ENCODE data around the gene NLGN2. TPM values are rescaled to one million over a fixed set of nuclear protein-coding genes. Genes with fewer than 3 reads are reported as not detected.

The NLGN2 gene
- total RNA-seq (2022; extraction: Qiagen RNA extraction; ENCODE audit: low read depth): 14.2 to 20.2 TPM (median 17.0 TPM) in 5 replicates

DNA sequence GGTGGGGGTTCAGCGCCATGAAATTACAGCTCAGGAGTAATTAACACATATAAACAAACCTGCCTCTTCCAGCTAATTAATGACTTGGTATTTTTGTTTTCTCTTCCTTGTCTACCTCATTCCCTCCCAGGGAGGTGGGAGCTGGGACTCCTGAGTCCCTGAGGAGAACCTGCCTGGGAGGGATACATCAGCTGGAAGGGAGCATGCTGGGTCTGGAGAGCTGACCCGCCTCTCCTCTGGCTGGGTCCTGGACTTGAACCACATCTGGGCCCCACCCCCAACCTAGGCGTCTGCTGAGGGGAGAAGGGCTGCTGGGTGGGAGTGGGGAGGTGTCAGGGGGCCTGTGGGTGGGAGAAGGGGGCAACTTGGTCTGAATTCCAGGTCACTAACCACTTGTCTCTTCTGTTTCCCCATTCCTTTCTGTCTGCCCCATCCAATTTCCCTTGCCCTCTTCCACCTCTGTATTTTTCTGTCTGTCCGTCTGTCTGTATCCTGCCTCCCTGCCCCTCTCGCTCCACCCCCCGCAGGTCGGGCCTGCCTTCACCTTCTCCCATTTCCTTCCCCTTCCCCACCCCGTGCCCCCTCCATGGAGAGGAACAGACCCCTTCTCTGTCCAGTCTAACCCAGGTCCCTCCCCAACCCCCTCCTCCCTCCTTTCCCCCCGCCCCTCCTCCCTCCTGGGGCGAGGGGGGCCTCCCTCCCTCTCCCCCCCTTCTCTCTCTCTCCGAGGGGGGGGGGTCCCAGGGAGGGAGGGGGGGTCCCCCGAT, at the start of gene NLGN2:
TSS of gene NLGN2 (plus strand) at position 361 of the 767 bp plus-strand sequence. CDS start 411 bp downstream, outside the sequence.

DNA sequence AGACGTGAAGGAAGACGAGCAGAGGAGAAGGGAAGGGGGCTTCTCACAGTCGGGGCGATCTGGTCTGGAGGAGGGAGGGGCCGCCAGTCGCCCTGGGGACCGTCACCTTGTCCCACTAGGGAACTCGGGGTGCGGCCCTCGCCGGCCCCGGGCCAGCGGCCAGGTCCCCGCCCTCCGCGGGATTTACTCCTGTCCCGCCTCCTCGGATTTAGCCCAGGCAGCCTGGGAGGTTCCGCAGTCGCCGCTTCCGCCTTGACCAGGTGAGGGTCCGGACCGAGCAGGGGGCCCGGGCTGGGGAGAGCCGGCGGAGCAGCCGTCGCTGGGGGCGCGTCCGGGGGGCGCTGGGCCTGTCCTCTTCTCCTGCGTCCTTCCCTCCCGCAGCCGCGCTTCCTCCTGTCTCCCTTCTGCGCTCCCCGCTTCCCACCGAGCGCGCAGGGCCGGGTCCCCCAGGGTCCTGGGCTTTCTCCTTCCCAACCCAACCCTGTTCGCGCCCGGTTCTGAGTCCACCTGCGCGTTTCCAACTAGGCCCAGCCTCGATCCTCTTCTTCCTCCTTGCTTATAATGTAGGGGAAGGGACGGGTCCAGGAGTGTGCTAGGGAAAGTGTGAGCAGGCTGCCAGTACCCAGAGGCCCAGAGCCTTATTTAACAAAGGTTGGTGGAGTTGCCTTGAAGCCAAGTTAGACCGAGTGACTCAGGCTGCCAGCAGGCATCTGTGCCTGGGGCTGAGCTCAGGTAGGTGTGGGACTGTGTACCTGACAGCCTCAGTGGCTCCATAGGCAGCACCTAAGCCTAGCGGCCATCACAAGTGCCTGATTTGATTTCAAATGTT, 26.6 kb upstream of the NLGN2 start, which contains the start of gene TNK1:
TSS of gene TNK1 (plus strand) at position 235 of the 829 bp plus-strand sequence. CDS start 1,838 bp downstream, outside the sequence.

DNA sequence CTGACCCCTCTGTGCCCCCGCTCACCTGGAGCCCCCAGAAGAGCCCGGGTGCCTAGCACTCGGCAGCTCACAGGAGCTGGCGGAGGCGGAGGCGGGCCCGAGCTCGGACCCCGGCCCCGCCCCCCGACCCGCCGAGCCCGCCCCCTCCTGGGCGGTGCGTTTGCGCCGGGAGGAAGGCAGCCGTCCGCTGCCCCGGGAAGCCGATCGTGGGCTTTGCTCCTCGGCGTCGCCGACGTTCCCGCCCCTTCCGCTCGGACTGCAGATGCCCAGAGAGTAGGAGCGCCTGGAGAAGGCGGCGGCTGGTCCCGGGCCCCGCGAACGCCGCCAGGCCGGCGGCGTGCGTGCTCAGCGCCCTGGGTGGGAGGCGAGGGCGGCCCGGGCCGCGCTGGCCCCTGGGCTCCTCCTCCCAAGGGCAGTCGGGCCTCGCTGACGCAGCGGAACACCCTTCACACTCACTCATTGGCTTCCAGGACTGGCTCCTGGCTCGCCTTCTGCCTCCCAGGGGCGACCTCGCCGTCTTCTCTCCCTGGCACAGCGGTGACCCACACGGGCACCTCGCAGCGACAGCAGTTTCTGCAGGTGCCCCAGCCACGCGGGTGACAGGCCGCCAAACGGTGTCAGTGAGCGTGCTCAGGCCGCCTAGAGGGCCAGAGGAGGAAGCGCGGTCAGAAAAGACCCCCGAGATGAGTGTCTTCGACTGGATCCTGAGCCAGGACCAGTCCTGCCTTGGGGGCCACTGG, 13.0 kb upstream of the NLGN2 start, which contains the start of gene PLSCR3:
TSS of gene PLSCR3 (minus strand) at position 74 of the 740 bp plus-strand sequence. CDS start 415 bp downstream, outside the sequence.

DNA sequence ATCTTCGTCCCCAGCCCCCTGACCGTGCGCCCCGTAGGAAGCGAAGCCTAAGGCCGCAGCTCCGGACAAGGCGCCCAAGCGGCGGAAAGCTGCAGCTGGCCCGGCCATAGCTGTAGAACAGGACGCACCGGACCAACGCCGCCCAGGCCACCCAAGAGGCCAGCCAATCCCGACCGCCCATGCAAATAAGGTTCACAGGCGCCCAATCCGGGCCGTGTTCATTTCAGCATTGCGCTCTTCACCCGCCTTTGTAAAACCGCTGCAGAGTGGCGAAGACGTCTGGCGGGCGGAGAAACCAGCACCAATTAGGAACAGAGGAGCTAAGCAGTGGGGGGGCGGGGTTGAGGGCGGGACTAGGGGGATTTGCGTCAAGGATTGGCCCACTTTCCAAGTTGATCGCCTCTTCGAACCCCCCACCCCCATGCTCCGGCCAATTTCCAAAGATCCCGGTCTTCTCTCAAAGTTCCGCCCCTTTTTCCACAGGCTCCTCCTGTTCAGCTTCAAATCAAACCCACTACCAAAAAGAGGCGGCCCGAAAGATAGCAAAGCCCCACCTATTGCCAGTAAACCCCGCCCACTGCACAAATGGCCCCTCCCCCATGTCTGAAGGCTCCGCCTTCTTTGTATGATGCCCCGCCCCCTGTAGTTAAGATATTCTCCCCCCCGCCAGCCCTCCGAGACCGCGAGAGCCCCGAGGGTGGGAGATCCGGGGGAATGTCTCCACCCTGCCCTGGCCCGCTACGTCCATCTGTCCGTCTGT, 3.5 kb upstream of the NLGN2 start, which contains the start of gene TMEM256:
TSS of gene TMEM256 (minus strand) at position 121 of the 760 bp plus-strand sequence. CDS start at position 108, 13 bp downstream.

DNA sequence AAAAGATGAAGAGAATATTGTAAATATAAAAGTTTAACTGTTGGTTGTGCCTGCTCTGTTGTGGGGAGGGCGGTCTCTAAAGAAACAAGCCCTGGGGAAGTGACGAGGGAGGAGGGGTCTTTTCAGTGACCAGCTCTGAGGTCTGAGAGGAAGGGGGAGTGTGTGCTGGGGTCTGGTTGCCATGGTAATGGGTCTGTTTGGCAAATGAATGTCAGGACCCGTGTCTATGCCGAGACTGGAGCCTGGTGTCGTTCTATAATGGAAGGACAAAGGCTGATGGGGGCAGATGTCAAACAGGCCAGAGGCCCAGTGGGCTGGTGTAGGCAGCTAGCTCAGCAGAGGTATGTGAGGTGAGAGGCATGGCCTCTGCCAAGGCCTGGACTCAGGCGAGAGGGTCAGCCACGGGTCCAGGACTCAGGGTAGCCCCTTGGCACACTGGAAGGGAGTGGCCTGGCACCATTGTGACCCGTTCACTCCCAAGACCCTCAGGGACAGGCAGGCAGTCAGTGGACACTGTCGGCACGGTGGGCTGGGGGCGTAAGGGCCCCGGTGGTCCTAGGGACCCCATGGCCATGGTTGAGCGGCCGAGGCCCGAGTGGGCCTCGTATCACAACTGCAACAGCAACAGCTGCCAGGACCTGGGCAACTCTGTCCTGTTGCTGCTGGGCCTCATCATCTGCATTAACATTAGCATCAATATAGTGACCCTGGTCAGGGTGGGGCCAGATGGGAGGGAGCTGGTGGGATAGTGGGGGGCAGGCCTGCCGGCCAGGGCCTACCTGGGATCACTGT, 12.4 kb downstream of the NLGN2 start, which contains the start of gene SPEM1:
TSS of gene SPEM1 (plus strand) at position 506 of the 792 bp plus-strand sequence. CDS start at position 567, 61 bp downstream.

DNA sequence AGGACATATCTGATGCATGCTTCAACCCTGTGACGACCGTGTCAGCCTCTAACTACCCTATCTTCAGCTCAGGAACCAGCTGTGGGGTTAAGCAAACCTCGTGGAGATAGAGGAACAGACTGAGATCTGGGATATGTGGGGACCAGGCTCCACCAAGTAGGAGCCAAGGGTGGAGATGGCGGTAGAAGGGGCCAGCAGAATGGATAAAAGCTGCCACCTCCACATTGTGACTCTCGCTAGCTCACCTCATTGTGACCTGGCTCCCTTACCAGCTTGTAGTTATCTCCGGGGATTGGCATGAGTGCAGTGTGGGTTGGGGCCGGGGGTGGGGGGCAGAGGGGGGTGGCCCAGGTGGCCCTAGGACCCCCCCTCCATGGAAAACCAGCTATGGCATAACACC, 17.7 kb downstream of the NLGN2 start, which contains the start of gene SPEM2:
TSS of gene SPEM2 (plus strand) at position 301 of the 400 bp plus-strand sequence. CDS start at position 374, 73 bp downstream.

DNA sequence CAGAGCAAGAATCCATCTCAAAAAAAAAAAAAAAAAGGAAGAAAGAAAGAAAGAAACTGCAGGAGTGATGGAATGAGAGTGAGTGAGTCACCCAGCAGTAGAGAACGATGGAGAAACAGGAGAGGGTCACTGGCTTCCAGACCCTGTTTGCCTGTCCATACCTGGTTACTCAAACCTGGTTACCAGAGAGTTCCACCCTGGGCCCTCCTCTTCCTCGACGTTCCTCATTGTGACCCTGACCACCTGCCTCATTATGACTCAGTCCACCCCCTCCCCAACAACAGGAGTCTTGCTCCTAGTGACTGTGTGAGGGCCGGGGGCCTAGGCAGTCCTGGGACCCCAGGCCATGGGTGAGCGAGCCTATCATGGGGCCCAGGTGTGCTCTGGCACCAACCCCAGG, 20.9 kb downstream of the NLGN2 start, which contains the start of gene SPEM3:
TSS of gene SPEM3 (plus strand) at position 301 of the 400 bp plus-strand sequence. CDS start at position 347, 46 bp downstream.

DNA sequence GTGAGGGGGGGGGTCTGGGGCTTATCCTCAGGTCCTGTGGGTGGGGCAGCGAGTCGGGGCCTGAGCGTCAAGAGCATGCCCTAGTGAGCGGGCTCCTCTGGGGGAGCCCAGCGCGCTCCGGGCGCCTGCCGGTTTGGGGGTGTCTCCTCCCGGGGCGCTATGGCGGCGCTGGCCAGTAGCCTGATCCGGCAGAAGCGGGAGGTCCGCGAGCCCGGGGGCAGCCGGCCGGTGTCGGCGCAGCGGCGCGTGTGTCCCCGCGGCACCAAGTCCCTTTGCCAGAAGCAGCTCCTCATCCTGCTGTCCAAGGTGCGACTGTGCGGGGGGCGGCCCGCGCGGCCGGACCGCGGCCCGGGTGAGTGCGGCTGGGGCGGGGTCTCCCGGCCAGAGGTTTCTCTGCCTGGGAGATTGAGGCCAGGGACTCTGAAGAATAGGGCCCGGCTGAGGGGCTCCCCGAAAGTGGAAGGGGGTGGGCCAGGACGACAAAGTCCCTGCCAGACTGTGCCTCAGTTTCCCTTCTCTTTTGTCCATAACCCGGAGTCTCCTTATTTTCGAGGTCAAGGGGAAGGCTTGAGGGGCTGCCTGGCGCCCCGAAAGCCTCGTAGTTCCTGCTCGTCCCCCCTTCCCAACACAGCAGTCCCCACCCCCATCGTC, 31.9 kb downstream of the NLGN2 start, which contains the start of gene FGF11:
TSS of gene FGF11 (plus strand) at position 51 of the 651 bp plus-strand sequence. CDS start at position 160, 109 bp downstream.

DNA sequence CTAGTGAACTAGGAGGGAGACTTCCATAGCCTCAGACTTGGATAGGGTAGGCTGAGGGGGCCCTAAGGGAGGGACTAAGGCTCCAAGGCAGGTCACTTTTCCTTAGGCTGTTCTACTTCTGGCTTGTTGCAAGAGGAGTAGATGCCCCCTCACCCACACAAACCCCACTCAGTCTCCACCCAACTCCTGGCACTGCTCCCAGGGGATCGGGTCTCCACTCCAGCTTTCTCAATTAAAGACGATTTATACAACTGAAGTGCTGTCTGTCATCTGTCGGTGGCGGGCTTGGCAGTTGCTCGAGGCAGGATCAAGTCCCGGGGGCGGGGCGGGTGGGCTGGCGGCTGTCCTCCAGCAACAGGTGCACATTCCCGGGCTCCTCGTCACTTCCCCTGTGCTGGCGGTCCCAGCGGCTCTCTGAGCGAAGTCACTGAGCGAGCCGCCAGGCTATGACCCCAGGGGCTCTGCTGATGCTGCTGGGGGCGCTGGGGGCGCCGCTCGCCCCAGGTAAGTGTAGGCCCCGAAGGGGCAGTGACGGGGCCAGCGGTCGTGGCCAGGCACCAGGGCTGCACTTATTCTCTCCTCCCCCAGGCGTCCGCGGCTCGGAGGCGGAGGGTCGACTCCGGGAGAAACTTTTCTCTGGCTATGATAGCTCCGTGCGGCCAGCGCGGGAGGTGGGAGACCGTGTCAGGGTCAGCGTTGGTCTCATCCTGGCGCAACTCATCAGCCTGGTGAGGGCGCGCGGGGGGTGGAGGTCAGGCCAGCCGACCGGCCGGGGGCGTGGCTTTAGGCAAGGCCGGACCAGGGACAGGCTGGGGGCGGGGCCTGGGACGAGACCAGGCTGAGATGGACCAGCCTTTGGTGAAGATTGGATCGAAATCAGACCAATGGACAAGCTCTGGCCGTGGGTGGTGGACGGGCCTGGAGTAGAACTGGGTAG, 37.3 kb downstream of the NLGN2 start, which contains the start of gene CHRNB1:
TSS of gene CHRNB1 (plus strand) at position 380 of the 937 bp plus-strand sequence. CDS start at position 447, 67 bp downstream.

Other genes starting within 250 kb of the NLGN2 start
- gene ASGR1, start 228.5 kb upstream of the NLGN2 start, total RNA-seq (2022; extraction: Qiagen RNA extraction; ENCODE audit: low read depth): 0.82 to 1.2 TPM (median 1.0 TPM) in 5 replicates
- 7.9 to 9.6 TPM (median 8.9 TPM) in 5 replicates for gene DLG4, start 188.0 kb upstream of the NLGN2 start, total RNA-seq (2022; extraction: Qiagen RNA extraction; ENCODE audit: low read depth)
- 353 to 465 TPM (median 434 TPM) in 5 replicates for gene ACADVL, start 187.9 kb upstream of the NLGN2 start, total RNA-seq (2022; extraction: Qiagen RNA extraction; ENCODE audit: low read depth)
- gene DVL2, start 173.3 kb upstream of the NLGN2 start, total RNA-seq (2022; extraction: Qiagen RNA extraction; ENCODE audit: low read depth): 28.0 to 42.0 TPM (median 34.1 TPM) in 5 replicates
- 83.9 to 111 TPM (median 93.1 TPM) in 5 replicates for gene PHF23, start 168.4 kb upstream of the NLGN2 start, total RNA-seq (2022; extraction: Qiagen RNA extraction; ENCODE audit: low read depth)
- 651 to 801 TPM (median 727 TPM) in 5 replicates for gene GABARAP, start 165.4 kb upstream of the NLGN2 start, total RNA-seq (2022; extraction: Qiagen RNA extraction; ENCODE audit: low read depth)
- gene CTDNEP1, start 156.1 kb upstream of the NLGN2 start, total RNA-seq (2022; extraction: Qiagen RNA extraction; ENCODE audit: low read depth): 214 to 254 TPM (median 242 TPM) in 5 replicates
- 117 to 137 TPM (median 127 TPM) in 5 replicates for gene ELP5, start 155.6 kb upstream of the NLGN2 start, total RNA-seq (2022; extraction: Qiagen RNA extraction; ENCODE audit: low read depth)
- gene CLDN7, start 145.4 kb upstream of the NLGN2 start, total RNA-seq (2022; extraction: Qiagen RNA extraction; ENCODE audit: low read depth): 0.54 to 0.90 TPM (median 0.62 TPM) in 5 replicates
- 0.13 to 0.29 TPM (median 0.24 TPM) in 5 replicates for gene SLC2A4, start 126.1 kb upstream of the NLGN2 start, total RNA-seq (2022; extraction: Qiagen RNA extraction; ENCODE audit: low read depth)
- gene YBX2, start 113.2 kb upstream of the NLGN2 start, total RNA-seq (2022; extraction: Qiagen RNA extraction; ENCODE audit: low read depth): 0.45 to 0.97 TPM (median 0.60 TPM) in 4 of 5 replicates, not detected in the other
- gene EIF5A, start 100.2 kb upstream of the NLGN2 start, total RNA-seq (2022; extraction: Qiagen RNA extraction; ENCODE audit: low read depth): 1,623 to 1,819 TPM (median 1,736 TPM) in 5 replicates
- 91.6 to 105 TPM (median 99.8 TPM) in 5 replicates for gene GPS2, start 92.5 kb upstream of the NLGN2 start, total RNA-seq (2022; extraction: Qiagen RNA extraction; ENCODE audit: low read depth)
- gene NEURL4, start 78.5 kb upstream of the NLGN2 start, total RNA-seq (2022; extraction: Qiagen RNA extraction; ENCODE audit: low read depth): 24.3 to 33.5 TPM (median 29.7 TPM) in 5 replicates
- gene ACAP1, start 71.3 kb upstream of the NLGN2 start, total RNA-seq (2022; extraction: Qiagen RNA extraction; ENCODE audit: low read depth): 1.9 to 7.2 TPM (median 3.1 TPM) in 5 replicates
- gene KCTD11, start 55.7 kb upstream of the NLGN2 start, total RNA-seq (2022; extraction: Qiagen RNA extraction; ENCODE audit: low read depth): 11.9 to 16.4 TPM (median 13.3 TPM) in 5 replicates
- gene TMEM95, start 52.7 kb upstream of the NLGN2 start, total RNA-seq (2022; extraction: Qiagen RNA extraction; ENCODE audit: low read depth): not detected in 5 replicates
- 1.5 to 2.4 TPM (median 1.8 TPM) in 5 replicates for gene TNK1, start 26.8 kb upstream of the NLGN2 start, total RNA-seq (2022; extraction: Qiagen RNA extraction; ENCODE audit: low read depth)
- 36.7 to 43.5 TPM (median 37.7 TPM) in 5 replicates for gene PLSCR3, start 13.3 kb upstream of the NLGN2 start, total RNA-seq (2022; extraction: Qiagen RNA extraction; ENCODE audit: low read depth)
- 181 to 224 TPM (median 197 TPM) in 5 replicates for gene TMEM256, start 3.7 kb upstream of the NLGN2 start, total RNA-seq (2022; extraction: Qiagen RNA extraction; ENCODE audit: low read depth)
- 0.09 TPM in 1 of 5 replicates, not detected in the others for gene SPEM1, start 12.5 kb downstream of the NLGN2 start, total RNA-seq (2022; extraction: Qiagen RNA extraction; ENCODE audit: low read depth)
- 0.10 to 0.14 TPM in 2 of 5 replicates, not detected in the others for gene SPEM2, start 17.8 kb downstream of the NLGN2 start, total RNA-seq (2022; extraction: Qiagen RNA extraction; ENCODE audit: low read depth)
- gene SPEM3, start 21.0 kb downstream of the NLGN2 start, total RNA-seq (2022; extraction: Qiagen RNA extraction; ENCODE audit: low read depth): 0.01 to 0.04 TPM in 2 of 5 replicates, not detected in the others
- 9.6 to 14.5 TPM (median 13.1 TPM) in 5 replicates for gene TMEM102, start 27.6 kb downstream of the NLGN2 start, total RNA-seq (2022; extraction: Qiagen RNA extraction; ENCODE audit: low read depth)
- 0.99 to 1.4 TPM (median 1.4 TPM) in 5 replicates for gene FGF11, start 31.7 kb downstream of the NLGN2 start, total RNA-seq (2022; extraction: Qiagen RNA extraction; ENCODE audit: low read depth)
- 4.7 to 7.6 TPM (median 7.2 TPM) in 5 replicates for gene CHRNB1, start 37.2 kb downstream of the NLGN2 start, total RNA-seq (2022; extraction: Qiagen RNA extraction; ENCODE audit: low read depth)
- gene ZBTB4, start 71.8 kb downstream of the NLGN2 start, total RNA-seq (2022; extraction: Qiagen RNA extraction; ENCODE audit: low read depth): 20.0 to 25.5 TPM (median 23.1 TPM) in 5 replicates
- gene SLC35G6, start 73.6 kb downstream of the NLGN2 start, total RNA-seq (2022; extraction: Qiagen RNA extraction; ENCODE audit: low read depth): not detected in 5 replicates
- 74.3 to 88.3 TPM (median 80.0 TPM) in 5 replicates for gene POLR2A, start 76.5 kb downstream of the NLGN2 start, total RNA-seq (2022; extraction: Qiagen RNA extraction; ENCODE audit: low read depth)
- 9.6 to 13.5 TPM (median 10.4 TPM) in 5 replicates for gene TNFSF12, start 141.2 kb downstream of the NLGN2 start, total RNA-seq (2022; extraction: Qiagen RNA extraction; ENCODE audit: low read depth)
- gene TNFSF13, start 150.9 kb downstream of the NLGN2 start, total RNA-seq (2022; extraction: Qiagen RNA extraction; ENCODE audit: low read depth): 0.61 to 1.9 TPM (median 1.3 TPM) in 5 replicates
- 94.4 to 114 TPM (median 102 TPM) in 5 replicates for gene SENP3, start 154.1 kb downstream of the NLGN2 start, total RNA-seq (2022; extraction: Qiagen RNA extraction; ENCODE audit: low read depth)
- 34.0 to 42.9 TPM (median 36.5 TPM) in 5 replicates for gene CD68, start 171.8 kb downstream of the NLGN2 start, total RNA-seq (2022; extraction: Qiagen RNA extraction; ENCODE audit: low read depth)
- 116 to 133 TPM (median 120 TPM) in 5 replicates for gene MPDU1, start 176.0 kb downstream of the NLGN2 start, total RNA-seq (2022; extraction: Qiagen RNA extraction; ENCODE audit: low read depth)
- 0.22 to 0.72 TPM (median 0.37 TPM) in 5 replicates for gene SOX15, start 182.2 kb downstream of the NLGN2 start, total RNA-seq (2022; extraction: Qiagen RNA extraction; ENCODE audit: low read depth)
- 54.7 to 68.2 TPM (median 61.0 TPM) in 5 replicates for gene FXR2, start 207.1 kb downstream of the NLGN2 start, total RNA-seq (2022; extraction: Qiagen RNA extraction; ENCODE audit: low read depth)
- gene SAT2, start 220.0 kb downstream of the NLGN2 start, total RNA-seq (2022; extraction: Qiagen RNA extraction; ENCODE audit: low read depth): 81.2 to 99.2 TPM (median 91.7 TPM) in 5 replicates
- 0.68 to 1.0 TPM (median 0.73 TPM) in 5 replicates for gene SHBG, start 222.3 kb downstream of the NLGN2 start, total RNA-seq (2022; extraction: Qiagen RNA extraction; ENCODE audit: low read depth)
- 0.16 to 0.33 TPM (median 0.26 TPM) in 4 of 5 replicates, not detected in the other for gene ATP1B2, start 243.1 kb downstream of the NLGN2 start, total RNA-seq (2022; extraction: Qiagen RNA extraction; ENCODE audit: low read depth)